Activated CD4-positive, alpha-beta T cell treated with anti-CD3 and anti-CD28 coated beads, Interleukin-2, amount 50 U/mL, for 16 hours (primary cell): ENCODE results near the gene MGAT3.
"Not testable (repeated sequence)": the region's sequence is repeated elsewhere in the genome, so short reads cannot be mapped to it uniquely, and the experiment has no call there.

Experiments
- DNase-seq: peaks from one replicate; pipeline ENCODE4 v3.0.0-alpha.2; 2020

Gene MGAT3

GRCh38 chr22:39494471-39495120 is 37.8 kb downstream of the MGAT3 start:
- no peak for DNase-seq

- peak; percentile 57 for DNase-seq
Observed at GRCh38 chr22:39496131-39496838, 39.5 kb downstream of the MGAT3 start.

GRCh38 chr22:39497429-39497828 is 40.6 kb downstream of the MGAT3 start:
- no peak for DNase-seq

- no peak for DNase-seq
Observed at GRCh38 chr22:39498368-39498767, 41.6 kb downstream of the MGAT3 start.

- DNase-seq: no peak
Observed at GRCh38 chr22:39498802-39499201, 42.0 kb downstream of the MGAT3 start.

- DNase-seq: no peak
Observed at GRCh38 chr22:39500101-39500500, 43.3 kb downstream of the MGAT3 start.

GRCh38 chr22:39501644-39502108 is 44.9 kb downstream of the MGAT3 start:
- DNase-seq: no peak

GRCh38 chr22:39502109-39502788 is 45.4 kb downstream of the MGAT3 start, which contains the start of gene MIEF1:
TSS of gene MIEF1 (plus strand) at chr22:39502290. CDS start at chr22:39511295, 9,005 bp downstream.
- DNase-seq: peak; percentile 96

GRCh38 chr22:39502789-39503409 is 46.1 kb downstream of the MGAT3 start:
- DNase-seq: no peak

GRCh38 chr22:39503630-39504029 is 46.8 kb downstream of the MGAT3 start:
- no peak for DNase-seq

GRCh38 chr22:39504071-39504470 is 47.3 kb downstream of the MGAT3 start:
- no peak for DNase-seq

- not testable (repeated sequence) for DNase-seq
Observed at GRCh38 chr22:39507021-39507420, 50.2 kb downstream of the MGAT3 start.

- no peak for DNase-seq
Observed at GRCh38 chr22:39508393-39508792, 51.6 kb downstream of the MGAT3 start.

GRCh38 chr22:39510529-39511149 is 53.8 kb downstream of the MGAT3 start:
- DNase-seq: no peak

GRCh38 chr22:39511226-39511625 is 54.4 kb downstream of the MGAT3 start:
- no peak for DNase-seq

GRCh38 chr22:39512026-39512425 is 55.2 kb downstream of the MGAT3 start:
- no peak for DNase-seq

GRCh38 chr22:39513791-39514190 is 57.0 kb downstream of the MGAT3 start:
- DNase-seq: no peak

GRCh38 chr22:39514373-39514973 is 57.7 kb downstream of the MGAT3 start:
- no peak for DNase-seq

GRCh38 chr22:39515266-39516050 is 58.6 kb downstream of the MGAT3 start:
- DNase-seq: no peak

GRCh38 chr22:39517470-39517869 is 60.7 kb downstream of the MGAT3 start:
- no peak for DNase-seq

- no peak for DNase-seq
Observed at GRCh38 chr22:39518144-39518786, 61.5 kb downstream of the MGAT3 start.
